ENCODE measurements around the gene LMLN. TPM values are rescaled to one million over a fixed set of nuclear protein-coding genes. Genes with fewer than 3 reads are reported as not detected.

The LMLN gene
- total and polyA plus RNA-seq, 2 of the 13 experiments (the other 11 are each of a cell fraction or from before 2014, with no cell fraction given) = 1.2 to 1.8 TPM

GRCh38 chr3:197949778-197950676 lies 10.0 kb upstream of the LMLN start, which contains the start of gene RPL35A (continued):
- no peak; the same call in 1 of the 2 replicates for TF ChIP-seq ZBTB43 (CRISPR knock-in tag; conservative IDR thresholded peaks at IDR 0.05)
- peak; percentile 50; the same call in 1 of the 2 replicates for TF ChIP-seq RXRA (CRISPR knock-in tag; IDR thresholded peaks at IDR 0.05)
- no peak for TF ChIP-seq TP53 (CRISPR knock-in tag; conservative IDR thresholded peaks at IDR 0.05)
- TF ChIP-seq, protein P1, sequence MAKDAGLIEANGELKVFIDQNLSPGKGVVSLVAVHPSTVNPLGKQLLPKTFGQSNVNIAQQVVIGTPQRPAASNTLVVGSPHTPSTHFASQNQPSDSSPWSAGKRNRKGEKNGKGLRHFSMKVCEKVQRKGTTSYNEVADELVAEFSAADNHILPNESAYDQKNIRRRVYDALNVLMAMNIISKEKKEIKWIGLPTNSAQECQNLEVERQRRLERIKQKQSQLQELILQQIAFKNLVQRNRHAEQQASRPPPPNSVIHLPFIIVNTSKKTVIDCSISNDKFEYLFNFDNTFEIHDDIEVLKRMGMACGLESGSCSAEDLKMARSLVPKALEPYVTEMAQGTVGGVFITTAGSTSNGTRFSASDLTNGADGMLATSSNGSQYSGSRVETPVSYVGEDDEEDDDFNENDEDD (CRISPR knock-in tag; IDR thresholded peaks at IDR 0.05; ENCODE audit: borderline replicate concordance) = peak; percentile 92
- TF ChIP-seq ZFY (CRISPR knock-in tag; IDR thresholded peaks at IDR 0.05) = peak; percentile 80
- TF ChIP-seq ETV5 (CRISPR knock-in tag; IDR thresholded peaks at IDR 0.05; ENCODE audit: borderline replicate concordance) = peak; percentile 68
- TF ChIP-seq ZNF580 (CRISPR knock-in tag; IDR thresholded peaks at IDR 0.05; ENCODE audit: borderline replicate concordance, low read depth) = peak; percentile 79; the same call in 1 of the 2 replicates
- TF ChIP-seq, protein P2, sequence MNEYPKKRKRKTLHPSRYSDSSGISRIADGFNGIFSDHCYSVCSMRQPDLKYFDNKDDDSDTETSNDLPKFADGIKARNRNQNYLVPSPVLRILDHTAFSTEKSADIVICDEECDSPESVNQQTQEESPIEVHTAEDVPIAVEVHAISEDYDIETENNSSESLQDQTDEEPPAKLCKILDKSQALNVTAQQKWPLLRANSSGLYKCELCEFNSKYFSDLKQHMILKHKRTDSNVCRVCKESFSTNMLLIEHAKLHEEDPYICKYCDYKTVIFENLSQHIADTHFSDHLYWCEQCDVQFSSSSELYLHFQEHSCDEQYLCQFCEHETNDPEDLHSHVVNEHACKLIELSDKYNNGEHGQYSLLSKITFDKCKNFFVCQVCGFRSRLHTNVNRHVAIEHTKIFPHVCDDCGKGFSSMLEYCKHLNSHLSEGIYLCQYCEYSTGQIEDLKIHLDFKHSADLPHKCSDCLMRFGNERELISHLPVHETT (CRISPR knock-in tag; conservative IDR thresholded peaks at IDR 0.05) = peak; percentile 22; the same call in 1 of the 2 replicates
- peak; percentile 54; the same call in 1 of the 2 replicates for TF ChIP-seq GMEB2 (CRISPR knock-in tag; IDR thresholded peaks at IDR 0.05; ENCODE audit: low read depth)
- no peak for TF ChIP-seq SNRNP70 (IDR thresholded peaks at IDR 0.05; ENCODE audit: low read depth, low read length)
- peak; percentile 81 for TF ChIP-seq ZFX (CRISPR knock-in tag; IDR thresholded peaks at IDR 0.05; ENCODE audit: low read depth)
- peak; percentile 80; the same call in 1 of the 2 replicates for TF ChIP-seq KDM5A (IDR thresholded peaks at IDR 0.05; ENCODE audit: borderline replicate concordance, low read length)
- TF ChIP-seq, protein P3, sequence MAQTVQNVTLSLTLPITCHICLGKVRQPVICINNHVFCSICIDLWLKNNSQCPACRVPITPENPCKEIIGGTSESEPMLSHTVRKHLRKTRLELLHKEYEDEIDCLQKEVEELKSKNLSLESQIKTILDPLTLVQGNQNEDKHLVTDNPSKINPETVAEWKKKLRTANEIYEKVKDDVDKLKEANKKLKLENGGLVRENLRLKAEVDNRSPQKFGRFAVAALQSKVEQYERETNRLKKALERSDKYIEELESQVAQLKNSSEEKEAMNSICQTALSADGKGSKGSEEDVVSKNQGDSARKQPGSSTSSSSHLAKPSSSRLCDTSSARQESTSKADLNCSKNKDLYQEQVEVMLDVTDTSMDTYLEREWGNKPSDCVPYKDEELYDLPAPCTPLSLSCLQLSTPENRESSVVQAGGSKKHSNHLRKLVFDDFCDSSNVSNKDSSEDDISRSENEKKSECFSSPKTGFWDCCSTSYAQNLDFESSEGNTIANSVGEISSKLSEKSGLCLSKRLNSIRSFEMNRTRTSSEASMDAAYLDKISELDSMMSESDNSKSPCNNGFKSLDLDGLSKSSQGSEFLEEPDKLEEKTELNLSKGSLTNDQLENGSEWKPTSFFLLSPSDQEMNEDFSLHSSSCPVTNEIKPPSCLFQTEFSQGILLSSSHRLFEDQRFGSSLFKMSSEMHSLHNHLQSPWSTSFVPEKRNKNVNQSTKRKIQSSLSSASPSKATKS (CRISPR knock-in tag; IDR thresholded peaks at IDR 0.05) = peak; percentile 80; the same call in 1 of the 2 replicates
- TF ChIP-seq ZNF547 (CRISPR knock-in tag; IDR thresholded peaks at IDR 0.05) = peak; percentile 74; the same call in 1 of the 2 replicates
- TF ChIP-seq, protein P4, sequence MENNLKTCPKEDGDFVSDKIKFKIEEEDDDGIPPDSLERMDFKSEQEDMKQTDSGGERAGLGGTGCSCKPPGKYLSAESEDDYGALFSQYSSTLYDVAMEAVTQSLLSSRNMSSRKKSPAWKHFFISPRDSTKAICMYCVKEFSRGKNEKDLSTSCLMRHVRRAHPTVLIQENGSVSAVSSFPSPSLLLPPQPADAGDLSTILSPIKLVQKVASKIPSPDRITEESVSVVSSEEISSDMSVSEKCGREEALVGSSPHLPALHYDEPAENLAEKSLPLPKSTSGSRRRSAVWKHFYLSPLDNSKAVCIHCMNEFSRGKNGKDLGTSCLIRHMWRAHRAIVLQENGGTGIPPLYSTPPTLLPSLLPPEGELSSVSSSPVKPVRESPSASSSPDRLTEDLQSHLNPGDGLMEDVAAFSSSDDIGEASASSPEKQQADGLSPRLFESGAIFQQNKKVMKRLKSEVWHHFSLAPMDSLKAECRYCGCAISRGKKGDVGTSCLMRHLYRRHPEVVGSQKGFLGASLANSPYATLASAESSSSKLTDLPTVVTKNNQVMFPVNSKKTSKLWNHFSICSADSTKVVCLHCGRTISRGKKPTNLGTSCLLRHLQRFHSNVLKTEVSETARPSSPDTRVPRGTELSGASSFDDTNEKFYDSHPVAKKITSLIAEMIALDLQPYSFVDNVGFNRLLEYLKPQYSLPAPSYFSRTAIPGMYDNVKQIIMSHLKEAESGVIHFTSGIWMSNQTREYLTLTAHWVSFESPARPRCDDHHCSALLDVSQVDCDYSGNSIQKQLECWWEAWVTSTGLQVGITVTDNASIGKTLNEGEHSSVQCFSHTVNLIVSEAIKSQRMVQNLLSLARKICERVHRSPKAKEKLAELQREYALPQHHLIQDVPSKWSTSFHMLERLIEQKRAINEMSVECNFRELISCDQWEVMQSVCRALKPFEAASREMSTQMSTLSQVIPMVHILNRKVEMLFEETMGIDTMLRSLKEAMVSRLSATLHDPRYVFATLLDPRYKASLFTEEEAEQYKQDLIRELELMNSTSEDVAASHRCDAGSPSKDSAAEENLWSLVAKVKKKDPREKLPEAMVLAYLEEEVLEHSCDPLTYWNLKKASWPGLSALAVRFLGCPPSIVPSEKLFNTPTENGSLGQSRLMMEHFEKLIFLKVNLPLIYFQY (CRISPR knock-in tag; IDR thresholded peaks at IDR 0.05; ENCODE audit: borderline replicate concordance) = 0 out of 2 replicates have a peak, but pooled peaks have one; percentile 32

Measured in HepG2 (cell line).